ENCODE data around the gene RFPL4AL1. TPM values are rescaled to one million over a fixed set of nuclear protein-coding genes. Genes with fewer than 3 reads are reported as not detected.

RFPL4AL1 gene
- total and polyA plus RNA-seq, 10 of the 15 experiments (the other 5 are each of a cell fraction or from before 2014, with no cell fraction given) = not detected

GRCh38 chr19:55813906-55814305 lies 45.0 kb downstream of the RFPL4AL1 start:
- H2AFZ ChIP-seq (ENCODE audit: control insufficient read depth, low read depth, low read length) = no peak overlapping the region
- H3K9ac ChIP-seq (ENCODE audit: control insufficient read depth, insufficient read depth, low read length) = no peak overlapping the region
- H3K4me1 ChIP-seq (ENCODE audit: control insufficient read depth, insufficient read depth, low read length) = peaks cover 11% of the 10 kb centered on the region
- H3K4me3 ChIP-seq = no peak overlapping the region
- peaks cover 2% of the 10 kb centered on the region; the same call in 2 of the 3 replicates for H3K9me3 ChIP-seq (replicated peaks; ENCODE audit: control insufficient read depth, insufficient read depth, low read length)
- H3K79me2 ChIP-seq (ENCODE audit: control insufficient read depth, insufficient read depth, low read length) = no peaks in the 10 kb centered on the region
- TF ChIP-seq NR2F1 (conservative IDR thresholded peaks at IDR 0.05) (no peak), EP300 (IDR thresholded peaks at IDR 0.05; ENCODE audit: borderline replicate concordance in 1 of 2, control insufficient read depth in 1 of 2, low read depth in 2 of 2, low read length in 2 of 2) (no peak), MTA3 (IDR thresholded peaks at IDR 0.05; ENCODE audit: borderline replicate concordance, low read length) (no peak), ATF7 (IDR thresholded peaks at IDR 0.05; ENCODE audit: low read depth) (no peak), SUPT20H (IDR thresholded peaks at IDR 0.05; ENCODE audit: borderline replicate concordance, control insufficient read depth, low read depth, low read length) (no peak), ZNF687 (IDR thresholded peaks at IDR 0.05) (no peak), CREM (IDR thresholded peaks at IDR 0.05; ENCODE audit: low read depth) (no peak), BHLHE40 (IDR thresholded peaks at IDR 0.05; ENCODE audit: borderline replicate concordance in 1 of 2, low read depth in 2 of 2, low read length in 1 of 2) (no peak), SP1 (IDR thresholded peaks at IDR 0.05; ENCODE audit: low read depth, low read length) (no peak), MYB (IDR thresholded peaks at IDR 0.05; ENCODE audit: borderline replicate concordance, low read depth, low read length) (no peak), ZBED1 (IDR thresholded peaks at IDR 0.05; ENCODE audit: borderline replicate concordance) (no peak), SMARCA5 (IDR thresholded peaks at IDR 0.05) (no peak), SREBF2 (IDR thresholded peaks at IDR 0.05; ENCODE audit: low read length) (no peak), NR2C2 (IDR thresholded peaks at IDR 0.05; ENCODE audit: borderline replicate concordance, control insufficient read depth, insufficient read length, low read depth) (no peak), PAX5 (IDR thresholded peaks at IDR 0.05; ENCODE audit: borderline replicate concordance, low read depth, low read length) (no peak), ZBTB11 (CRISPR knock-in tag; IDR thresholded peaks at IDR 0.05) (no peak), BCL11A (IDR thresholded peaks at IDR 0.05; ENCODE audit: low read depth, low read length) (no peak)
- ChIA-PET POLR2A (no interaction called here), RAD21 (ENCODE audit: unreplicated experiment) (no interaction called here), SMC1A (ENCODE audit: uncharacterized antibody, unreplicated experiment) (no interaction called here), CTCF (no interaction called here)
- no TSS peak for BruUV-seq (replicated peaks)
- no peaks in the 10 kb centered on the region for H3K36me3 ChIP-seq (ENCODE audit: control insufficient read depth in 2 of 2, insufficient read depth in 2 of 2, low read length in 1 of 2)
- H3K27ac ChIP-seq (ENCODE audit: control insufficient read depth, insufficient read depth) = no peak overlapping the region
- ATAC-seq (no peak), FAIRE-seq (no peak), DNase-seq (ENCODE audit: low read depth, low spot score) (no peak)
- no peak overlapping the region for H3K4me2 ChIP-seq (ENCODE audit: control insufficient read depth, insufficient read depth)
- no peaks in the 10 kb centered on the region for H4K20me1 ChIP-seq (ENCODE audit: control insufficient read depth, insufficient read depth)
- H3K27me3 ChIP-seq (replicated peaks in 1 of 2; ENCODE audit: control insufficient read depth in 2 of 2, insufficient read depth in 2 of 2, low read length in 1 of 2) = no peaks in the 10 kb centered on the region
- in situ Hi-C loops (cut with MboI) (loop anchor here (10.0 kb wide), 1 partner anchor 299 kb away; no protein-coding TSS in a partner anchor), intact Hi-C loops (cut with micrococcal nuclease; ENCODE audit: unreplicated experiment) (no loop called here)
- 74% methylated on average over 5 of the region's 5 CpGs for WGBS (ENCODE audit: insufficient coverage, insufficient replicate concordance, low lambda C conversion rate, missing lambda C conversion rate)

All from GM12878 (cell line).